DOHH2 (cell line): ENCODE measurements around the gene SMIM43.

Experiments used
- CTCF ChIP-seq: fragments of 200-600 bp; sonication (generic); IDR thresholded peaks from one replicate; pipeline ENCODE4 v1.5.1; 2014; ENCODE audit warnings: antibody characterized with exemption, mild to moderate bottlenecking, low read depth, low read length; ENCODE audit not compliant: poor library complexity, severe bottlenecking
- EZH2phosphoT487 ChIP-seq: fragments of 200-600 bp; sonication (generic); IDR thresholded peaks from 2 replicates; pipeline ENCODE4 v1.6.1; 2017; ENCODE audit warnings: borderline replicate concordance, mild to moderate bottlenecking, antibody characterized with exemption, low read length, moderate library complexity, mixed read lengths

GRCh38 chr4:121788896-121789295 lies 23.9 kb upstream of the SMIM43 start:
- no peak for TF ChIP-seq CTCF
- TF ChIP-seq EZH2phosphoT487: no peak
